HG03565 (cell line): Measurements from ENCODE around the gene ADM5.

Source experiments
- ATAC-seq: cut with Tn5 transposase; IDR thresholded peaks from one replicate; pipeline ENCODE4 v1.9.1; 2021; ENCODE audit warnings: mild to moderate bottlenecking, moderate library complexity; ENCODE audit not compliant: unreplicated experiment

Gene ADM5

GRCh38 chr19:49658139-49658517 is 31.3 kb upstream of the ADM5 start:
- ATAC-seq = no peak

DNA sequence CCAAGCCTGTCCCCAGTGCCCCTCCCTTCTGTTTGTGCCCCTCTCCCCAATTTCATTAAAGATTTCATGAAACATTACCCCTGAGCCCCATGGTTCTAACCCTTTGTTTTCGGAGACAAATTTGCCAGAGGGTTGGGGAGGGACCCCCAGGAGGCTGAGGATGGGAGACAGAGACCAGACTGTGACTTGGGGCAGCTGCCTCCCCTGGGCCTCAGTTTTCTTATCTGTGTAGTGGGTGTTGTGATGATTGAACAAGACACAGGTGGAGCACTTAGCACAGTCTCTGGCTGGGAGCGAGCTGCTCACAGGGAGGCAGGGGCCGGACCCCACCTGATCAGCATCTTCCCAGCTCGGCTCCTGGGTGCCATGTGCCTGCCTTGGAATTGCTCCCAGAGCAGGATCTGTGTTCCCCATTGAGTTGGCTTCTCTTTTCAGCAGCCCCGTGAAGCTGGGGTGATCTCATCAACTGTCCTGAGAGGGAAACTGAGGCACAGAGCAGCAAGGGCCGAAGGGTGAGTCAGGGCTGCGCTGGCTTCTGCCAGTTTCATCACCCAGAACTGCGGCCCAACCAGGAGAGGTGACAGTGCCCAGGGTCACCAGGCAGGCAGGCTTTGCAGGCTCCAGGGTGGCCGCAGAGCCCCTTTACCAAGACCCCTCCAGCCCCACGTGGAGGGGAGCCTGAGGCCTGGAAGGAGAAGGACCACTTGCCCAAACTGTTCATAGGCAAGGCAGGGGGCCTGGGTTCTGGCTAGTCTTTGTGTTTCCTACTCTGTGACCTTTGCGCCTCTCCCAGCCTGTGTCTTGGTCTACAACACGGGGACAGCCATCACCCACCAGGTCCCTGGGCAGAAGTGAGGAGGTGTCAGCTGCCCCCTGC is 30.6 kb upstream of the ADM5 start:
- ATAC-seq = no peak

- no peak for ATAC-seq
These were observed 28.9 kb upstream of the ADM5 start for GRCh38 chr19:49660338-49660961.

DNA sequence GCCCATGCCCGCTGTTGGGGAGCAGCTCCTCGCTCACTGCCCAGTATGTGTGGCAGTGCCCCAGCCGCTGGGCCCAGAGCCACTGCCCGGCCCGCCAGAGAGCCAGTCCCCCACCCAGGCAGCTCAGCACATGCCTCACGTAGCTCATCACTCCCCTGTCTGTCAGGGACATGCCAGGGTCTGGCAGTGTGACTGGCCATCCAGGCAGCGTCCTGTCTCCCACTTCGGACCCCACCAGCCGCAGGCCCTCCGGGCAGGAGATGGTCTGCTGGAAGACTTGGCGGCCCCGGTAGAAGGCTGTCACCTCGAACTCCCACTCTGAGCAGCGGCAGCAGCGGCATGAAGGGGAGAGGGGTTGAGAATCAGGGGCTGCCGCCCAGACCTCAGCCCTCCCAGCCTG is 27.4 kb upstream of the ADM5 start:
- ATAC-seq = no peak

- no peak for ATAC-seq
These were observed 26.2 kb upstream of the ADM5 start for GRCh38 chr19:49663224-49663623.

- ATAC-seq = no peak
These were observed 25.0 kb upstream of the ADM5 start for GRCh38 chr19:49664171-49665035.

GRCh38 chr19:49665036-49665350 is 24.4 kb upstream of the ADM5 start:
- no peak for ATAC-seq

- ATAC-seq = peak; percentile 78
These were observed 23.9 kb upstream of the ADM5 start, which contains the start of the genes BCL2L12 and IRF3 for GRCh38 chr19:49665351-49666119. Gene BCL2L12, plus strand, starts transcription at chr19:49665933. Its CDS starts 760 bp downstream, at chr19:49666693. Gene IRF3, minus strand, starts transcription at chr19:49665857. Its CDS starts 1,019 bp downstream, at chr19:49664838.

GRCh38 chr19:49666120-49666444 is 23.3 kb upstream of the ADM5 start:
- no peak for ATAC-seq

DNA sequence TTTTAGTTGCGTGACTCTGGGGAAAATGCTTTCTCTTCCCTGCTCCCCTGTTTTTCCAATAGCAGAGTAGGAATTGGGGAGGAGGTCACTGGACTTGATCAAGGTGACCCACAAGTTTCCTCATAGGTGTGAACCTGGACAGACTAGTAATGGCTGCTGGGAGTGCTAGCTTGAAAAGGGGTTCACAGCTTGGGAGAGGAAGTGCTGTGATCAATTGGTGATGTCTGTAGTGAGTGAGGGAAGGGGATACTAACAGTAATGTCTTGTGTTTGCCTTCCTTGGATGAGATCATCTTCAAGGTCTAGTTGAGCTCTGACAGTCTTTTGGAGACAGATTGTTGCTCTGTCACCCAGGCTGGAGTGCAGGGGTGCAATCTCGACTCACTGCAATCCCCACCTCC is 21.9 kb upstream of the ADM5 start:
- no peak for ATAC-seq

GRCh38 chr19:49669516-49669915 is 19.9 kb upstream of the ADM5 start:
- ATAC-seq = no peak

GRCh38 chr19:49672131-49672919 is 17.1 kb upstream of the ADM5 start:
- ATAC-seq = no peak

DNA sequence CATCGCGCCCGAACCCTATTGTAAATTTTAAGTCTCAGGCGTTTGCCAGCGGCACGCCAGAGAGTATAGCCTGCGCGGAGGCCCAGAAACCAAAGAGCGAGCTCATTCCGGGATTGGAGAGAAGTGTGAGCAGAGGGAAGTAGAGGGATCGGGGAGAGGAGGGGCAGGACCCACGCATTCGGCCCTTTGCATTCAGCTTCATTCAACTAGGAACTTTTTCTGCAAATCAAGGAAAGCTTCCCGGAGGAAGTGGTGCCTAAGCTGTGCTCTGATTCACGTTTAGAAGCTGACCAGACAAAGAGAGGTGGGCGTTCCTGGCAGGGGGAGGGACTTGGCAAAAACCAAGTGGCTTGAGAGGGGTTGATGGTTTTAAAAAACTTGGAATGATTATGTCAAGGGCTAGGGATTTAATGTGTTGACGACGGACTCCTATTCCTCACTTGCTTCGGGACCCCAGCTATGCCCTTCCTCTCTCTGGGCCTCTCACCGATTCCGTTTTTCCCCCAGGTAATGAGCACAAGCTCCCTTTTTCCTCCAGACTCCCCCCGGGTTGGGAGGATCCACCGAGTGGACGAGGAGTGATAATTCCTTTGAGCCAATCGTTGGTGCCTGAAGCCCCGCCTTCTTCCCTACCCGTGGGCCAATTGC is 13.1 kb upstream of the ADM5 start:
- ATAC-seq = no peak

DNA sequence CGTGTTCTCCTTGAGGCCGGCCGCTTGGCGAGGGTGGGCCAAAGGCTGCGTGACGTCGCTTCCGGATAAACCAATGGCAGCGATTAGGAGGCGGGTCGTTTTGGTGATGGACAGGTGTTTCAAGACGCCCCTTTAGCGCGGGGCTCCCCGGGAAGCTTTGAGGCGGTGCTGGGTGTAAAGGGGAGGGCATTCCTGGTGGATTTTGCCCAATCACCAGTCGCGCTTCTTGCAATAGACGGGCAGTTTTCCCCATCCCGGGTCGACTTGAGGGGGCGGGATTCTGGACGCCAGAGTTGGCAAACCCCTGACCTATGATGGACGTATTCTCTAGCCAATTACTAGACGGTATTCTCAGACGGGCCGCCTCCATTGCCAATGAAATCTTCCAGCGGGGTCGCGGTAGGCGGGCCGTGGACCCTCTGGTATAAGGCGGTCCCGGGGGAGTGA is 12.6 kb upstream of the ADM5 start:
- peak; percentile 63 for ATAC-seq

DNA sequence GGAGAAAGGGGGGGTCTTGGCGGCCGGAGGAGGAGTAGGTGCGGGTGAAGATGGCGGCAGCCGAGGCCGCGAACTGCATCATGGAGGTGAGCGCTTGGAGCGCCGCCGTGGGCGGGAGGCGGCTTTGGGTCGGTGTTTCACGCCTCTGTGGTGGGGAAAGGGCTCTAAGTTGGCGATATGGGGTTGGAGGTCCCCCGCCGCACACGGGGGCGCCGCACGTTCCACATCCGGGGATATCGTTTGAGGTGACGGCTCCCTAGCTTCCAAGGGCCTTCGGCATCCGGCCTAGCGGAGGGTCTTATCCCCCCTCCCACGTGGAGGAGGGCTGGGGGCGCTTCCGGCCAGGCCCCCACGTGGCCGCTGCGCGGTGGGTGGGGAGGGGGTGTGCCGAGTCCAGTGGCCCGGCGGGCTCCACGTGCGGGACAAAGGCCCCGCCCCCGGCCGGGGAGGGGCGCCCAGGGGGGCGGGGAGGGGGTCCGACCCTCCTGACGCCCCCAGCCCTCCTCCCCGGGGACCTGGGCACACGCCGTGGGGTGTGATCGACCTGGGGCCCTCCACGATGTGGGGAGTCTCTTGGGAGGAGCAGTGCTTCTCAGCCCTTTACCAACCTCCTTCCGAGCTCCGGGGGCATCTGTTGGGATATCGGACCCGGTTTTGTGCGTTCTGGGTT is 12.0 kb upstream of the ADM5 start, which contains the start of gene PRMT1:
Gene PRMT1, plus strand, starts transcription at position 41 of the 670 bp plus-strand sequence. Its CDS starts 10 bp downstream, at position 51.
- no peak for ATAC-seq

DNA sequence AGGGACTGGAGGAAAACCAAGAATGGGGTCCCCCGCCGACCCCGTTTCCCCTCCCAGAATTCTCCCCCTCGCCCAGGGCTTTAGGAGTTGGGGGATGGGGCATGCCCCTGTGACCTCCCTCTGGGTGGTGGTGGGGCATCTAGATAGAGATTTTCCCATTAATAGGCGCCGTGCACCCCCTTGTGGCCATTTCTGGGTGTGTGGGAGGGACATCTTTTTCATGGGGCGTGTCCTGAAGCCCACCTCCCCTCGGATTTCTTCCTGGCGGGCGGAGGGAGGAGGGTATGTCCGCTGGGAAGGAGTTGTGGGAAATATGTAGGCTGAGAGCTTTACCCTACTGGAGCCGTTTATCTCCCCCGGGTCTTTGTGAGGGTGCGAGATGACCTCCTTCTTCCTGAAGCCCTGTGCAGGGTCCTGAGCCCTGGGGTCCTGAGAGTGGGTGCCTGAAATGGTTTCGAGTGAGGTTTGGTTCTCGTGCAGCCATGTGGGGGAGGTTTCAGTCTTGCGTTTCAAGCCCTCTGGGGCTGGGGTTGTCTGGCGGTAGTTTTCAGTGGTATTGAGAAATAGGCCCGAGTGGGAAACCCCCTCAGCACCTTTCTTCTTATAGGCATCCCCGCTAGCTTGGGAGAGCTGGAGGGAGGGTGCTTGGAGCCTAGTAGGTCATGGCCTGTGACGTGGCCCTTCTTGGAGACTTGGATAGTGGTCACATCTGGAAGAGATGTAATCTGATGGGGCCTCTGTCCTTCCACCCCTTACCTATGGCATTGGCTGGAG is 11.3 kb upstream of the ADM5 start:
- no peak for ATAC-seq

- no peak for ATAC-seq
These were observed 10.2 kb upstream of the ADM5 start for GRCh38 chr19:49678985-49679770.
